GM12864 (cell line): Measurements from ENCODE around the gene PTDSS2.

Experiments used
- DNase-seq: peaks from one replicate; pipeline ENCODE4 v3.0.0-alpha.2; 2011; ENCODE audit warnings: low read depth
- H3K4me3 ChIP-seq: 2 replicates; pipeline ENCODE4 v1.5.1; 2011; ENCODE audit warnings: mild to moderate bottlenecking, low read depth, low read length, control low read depth
- TF ChIP-seq, protein P1 (sequence below): IDR thresholded peaks from 2 replicates; pipeline ENCODE4 v1.5.1; 2011; ENCODE audit warnings: low read depth, mild to moderate bottlenecking, moderate library complexity, low read length, control low read depth, inconsistent platforms; ENCODE audit errors: missing control alignments

PTDSS2 gene

GRCh38 chr11:453564-453963 lies 3.5 kb downstream of the PTDSS2 start:
- H3K4me3 ChIP-seq: no peak overlapping the region
- DNase-seq: no peak
- TF ChIP-seq, protein P1, sequence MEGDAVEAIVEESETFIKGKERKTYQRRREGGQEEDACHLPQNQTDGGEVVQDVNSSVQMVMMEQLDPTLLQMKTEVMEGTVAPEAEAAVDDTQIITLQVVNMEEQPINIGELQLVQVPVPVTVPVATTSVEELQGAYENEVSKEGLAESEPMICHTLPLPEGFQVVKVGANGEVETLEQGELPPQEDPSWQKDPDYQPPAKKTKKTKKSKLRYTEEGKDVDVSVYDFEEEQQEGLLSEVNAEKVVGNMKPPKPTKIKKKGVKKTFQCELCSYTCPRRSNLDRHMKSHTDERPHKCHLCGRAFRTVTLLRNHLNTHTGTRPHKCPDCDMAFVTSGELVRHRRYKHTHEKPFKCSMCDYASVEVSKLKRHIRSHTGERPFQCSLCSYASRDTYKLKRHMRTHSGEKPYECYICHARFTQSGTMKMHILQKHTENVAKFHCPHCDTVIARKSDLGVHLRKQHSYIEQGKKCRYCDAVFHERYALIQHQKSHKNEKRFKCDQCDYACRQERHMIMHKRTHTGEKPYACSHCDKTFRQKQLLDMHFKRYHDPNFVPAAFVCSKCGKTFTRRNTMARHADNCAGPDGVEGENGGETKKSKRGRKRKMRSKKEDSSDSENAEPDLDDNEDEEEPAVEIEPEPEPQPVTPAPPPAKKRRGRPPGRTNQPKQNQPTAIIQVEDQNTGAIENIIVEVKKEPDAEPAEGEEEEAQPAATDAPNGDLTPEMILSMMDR: no peak

DNA sequence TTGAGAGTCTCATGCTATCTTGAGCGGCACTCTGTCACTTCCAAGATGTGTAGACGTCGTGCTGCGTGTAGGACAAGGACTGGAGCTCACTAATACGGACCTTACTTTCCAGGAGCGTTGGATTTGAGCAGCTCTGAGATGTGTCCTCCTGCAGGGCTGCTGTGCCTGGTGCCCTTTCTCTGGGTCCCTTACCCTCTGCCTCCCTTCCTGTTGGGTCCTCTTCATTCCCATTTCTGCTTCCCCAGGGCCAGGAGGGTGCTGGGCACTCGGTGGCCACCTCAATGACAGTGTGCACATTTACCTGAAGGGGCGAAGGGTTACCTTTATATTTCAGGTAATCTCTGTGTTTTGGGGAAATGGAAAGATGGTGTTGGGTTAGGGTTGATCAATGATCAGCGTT lies 4.0 kb downstream of the PTDSS2 start:
- no peak overlapping the region for H3K4me3 ChIP-seq
- TF ChIP-seq, protein P1: no peak
- DNase-seq: no peak

GRCh38 chr11:454801-455565 lies 4.9 kb downstream of the PTDSS2 start:
- no peak overlapping the region for H3K4me3 ChIP-seq
- no peak for DNase-seq
- TF ChIP-seq, protein P1: no peak

DNA sequence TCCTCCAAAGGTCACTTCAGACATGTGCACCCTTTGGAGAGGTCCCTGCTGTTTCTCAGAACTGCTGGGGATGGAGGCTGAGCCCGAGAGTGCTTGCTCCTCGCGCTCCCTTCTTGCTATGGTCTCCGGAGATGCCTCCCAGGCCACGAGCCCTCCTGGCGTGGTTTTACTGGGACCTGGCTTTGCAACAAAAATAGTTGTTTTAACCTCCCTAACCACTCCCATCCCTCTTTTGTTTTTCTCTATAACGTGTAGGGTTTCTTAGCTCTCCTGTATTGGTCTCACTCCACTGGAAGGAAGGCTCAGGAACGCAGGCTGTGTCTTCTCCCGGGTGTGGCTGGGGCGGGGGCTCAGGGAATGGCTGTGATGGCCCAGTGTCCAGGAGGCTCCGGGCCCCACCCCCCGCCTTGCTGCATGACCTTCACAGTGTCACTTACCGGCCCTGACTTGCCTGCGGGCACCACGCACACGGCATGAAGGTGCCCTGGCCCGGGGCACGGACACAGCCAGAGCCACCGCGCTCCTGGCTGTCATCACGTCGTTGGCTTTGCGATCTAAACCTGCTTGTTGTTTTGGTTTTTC lies 5.6 kb downstream of the PTDSS2 start:
- no peak overlapping the region for H3K4me3 ChIP-seq
- no peak for DNase-seq
- TF ChIP-seq, protein P1: no peak

- TF ChIP-seq, protein P1: no peak
- peak; percentile 51 for DNase-seq
- no peak overlapping the region for H3K4me3 ChIP-seq
These were observed 6.5 kb downstream of the PTDSS2 start for GRCh38 chr11:456533-456932.

DNA sequence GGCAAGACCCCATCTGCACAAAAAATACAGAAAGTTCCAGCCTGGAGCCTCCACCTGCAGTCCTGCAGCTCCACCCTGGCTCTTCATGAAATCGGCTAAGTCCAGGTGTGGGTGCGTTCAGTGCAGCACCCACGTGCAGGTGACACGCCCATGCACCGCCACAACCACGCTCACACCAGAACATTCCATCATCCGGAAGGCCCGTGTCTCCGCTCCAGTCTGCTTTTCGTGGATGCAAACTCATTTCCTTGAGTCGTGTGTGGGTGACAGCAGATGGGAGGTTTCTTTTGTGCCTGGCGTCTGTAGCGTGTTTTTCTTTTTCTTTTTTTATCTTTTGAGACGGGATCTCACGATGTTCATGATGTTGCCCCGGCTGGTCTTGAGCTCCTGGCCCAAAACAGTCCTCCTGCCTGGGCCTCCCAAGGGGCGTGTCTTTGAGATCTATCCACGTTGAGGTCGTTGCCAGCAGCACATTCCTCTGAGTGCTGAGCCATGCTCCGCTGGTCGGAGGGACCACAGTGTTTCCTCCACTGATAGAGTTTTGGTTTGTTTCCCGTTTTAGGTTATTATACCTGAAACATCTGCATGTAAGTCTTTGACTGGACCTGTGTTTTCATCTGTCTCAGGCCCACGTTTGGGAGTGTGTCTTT lies 7.2 kb downstream of the PTDSS2 start:
- H3K4me3 ChIP-seq: no peak overlapping the region; the same call in 1 of the 2 replicates
- TF ChIP-seq, protein P1: no peak
- DNase-seq: no peak
